Bronchial epithelial cell (primary cell): ENCODE results near the gene MCC. TPM values are rescaled to one million over a fixed set of nuclear protein-coding genes. Genes with fewer than 3 reads are reported as not detected.

Experiments
- DNase-seq: peaks from one replicate; pipeline ENCODE4 v3.0.0-alpha.2; 2010; ENCODE audit warnings: low read depth
- FAIRE-seq: peaks from 2 replicates; lab custom pipeline; 2011; peaks lifted over from hg19 to GRCh38; lab: Jason Lieb, UNC
- H3K27me3 ChIP-seq: 2 replicates; pipeline ENCODE4 v1.5.1; 2011; ENCODE audit warnings: low read length; ENCODE audit not compliant: control insufficient read depth, insufficient read depth
- H3K36me3 ChIP-seq: 2 replicates; pipeline ENCODE4 v1.5.1; 2011; ENCODE audit warnings: low read length; ENCODE audit not compliant: control insufficient read depth, insufficient read depth
- H3K4me3 ChIP-seq: 2 replicates; pipeline ENCODE4 v1.5.1; 2011; ENCODE audit warnings: mild to moderate bottlenecking, low read depth, low read length, control low read depth
- total RNA-seq: library from RNA; depleted of rRNA; stranded (reverse); fragments of >200 nt; gene quantifications from 2 replicates; pipeline ENCODE4 v1.2.1, GENCODE V29; 2014
- TF ChIP-seq, protein P1 (sequence below): IDR thresholded peaks from 2 replicates; pipeline ENCODE4 v1.5.1; 2011; ENCODE audit warnings: mild to moderate bottlenecking, moderate library complexity, low read length, control low read depth, inconsistent platforms; ENCODE audit not compliant: insufficient read depth, severe bottlenecking

Gene MCC
- total RNA-seq, 1 donor from 2014 or later, result 43.2 TPM

DNA sequence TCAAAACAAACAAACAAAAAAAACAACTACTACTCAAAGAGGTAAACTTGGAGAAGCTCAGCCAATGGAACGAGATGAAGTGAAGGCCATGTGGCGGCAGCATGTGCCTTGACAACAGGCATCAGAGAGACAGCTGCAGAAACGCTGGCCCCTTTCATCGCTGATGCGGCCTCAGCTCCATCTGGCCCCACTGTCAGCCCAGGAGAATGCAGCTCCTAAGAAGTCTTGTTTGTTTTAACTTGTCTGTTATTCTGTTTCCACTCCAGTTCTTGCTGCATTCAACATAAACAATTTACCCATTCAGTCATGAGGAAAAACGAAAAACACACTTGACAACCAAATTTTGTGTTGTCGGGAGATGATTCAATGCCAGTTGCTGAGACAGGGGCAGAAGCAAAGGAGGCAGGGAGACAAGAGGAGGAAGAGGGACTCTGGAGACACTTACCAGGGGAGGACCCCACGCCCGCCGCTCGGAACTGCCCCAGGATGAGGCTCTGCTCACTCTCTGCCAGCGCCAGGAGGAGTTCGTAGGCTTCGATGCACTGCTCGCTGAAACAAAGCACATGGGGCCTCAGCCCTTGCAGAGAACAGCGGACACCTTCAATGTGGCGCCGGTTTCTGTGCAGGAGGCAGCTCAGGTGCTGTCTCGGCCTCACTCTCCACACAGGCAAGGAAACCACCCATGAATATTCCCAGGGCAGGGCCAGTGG, 420.5 kb downstream of the MCC start:
- Histone ChIP-seq H3K4me3 (no peak overlapping the region), H3K36me3 (peaks cover 36% of the 10 kb centered on the region), H3K27me3 (no peaks in the 10 kb centered on the region)
- TF ChIP-seq, protein P1, sequence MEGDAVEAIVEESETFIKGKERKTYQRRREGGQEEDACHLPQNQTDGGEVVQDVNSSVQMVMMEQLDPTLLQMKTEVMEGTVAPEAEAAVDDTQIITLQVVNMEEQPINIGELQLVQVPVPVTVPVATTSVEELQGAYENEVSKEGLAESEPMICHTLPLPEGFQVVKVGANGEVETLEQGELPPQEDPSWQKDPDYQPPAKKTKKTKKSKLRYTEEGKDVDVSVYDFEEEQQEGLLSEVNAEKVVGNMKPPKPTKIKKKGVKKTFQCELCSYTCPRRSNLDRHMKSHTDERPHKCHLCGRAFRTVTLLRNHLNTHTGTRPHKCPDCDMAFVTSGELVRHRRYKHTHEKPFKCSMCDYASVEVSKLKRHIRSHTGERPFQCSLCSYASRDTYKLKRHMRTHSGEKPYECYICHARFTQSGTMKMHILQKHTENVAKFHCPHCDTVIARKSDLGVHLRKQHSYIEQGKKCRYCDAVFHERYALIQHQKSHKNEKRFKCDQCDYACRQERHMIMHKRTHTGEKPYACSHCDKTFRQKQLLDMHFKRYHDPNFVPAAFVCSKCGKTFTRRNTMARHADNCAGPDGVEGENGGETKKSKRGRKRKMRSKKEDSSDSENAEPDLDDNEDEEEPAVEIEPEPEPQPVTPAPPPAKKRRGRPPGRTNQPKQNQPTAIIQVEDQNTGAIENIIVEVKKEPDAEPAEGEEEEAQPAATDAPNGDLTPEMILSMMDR, result no peak
- DNase-seq (no peak), FAIRE-seq (no peak)

DNA sequence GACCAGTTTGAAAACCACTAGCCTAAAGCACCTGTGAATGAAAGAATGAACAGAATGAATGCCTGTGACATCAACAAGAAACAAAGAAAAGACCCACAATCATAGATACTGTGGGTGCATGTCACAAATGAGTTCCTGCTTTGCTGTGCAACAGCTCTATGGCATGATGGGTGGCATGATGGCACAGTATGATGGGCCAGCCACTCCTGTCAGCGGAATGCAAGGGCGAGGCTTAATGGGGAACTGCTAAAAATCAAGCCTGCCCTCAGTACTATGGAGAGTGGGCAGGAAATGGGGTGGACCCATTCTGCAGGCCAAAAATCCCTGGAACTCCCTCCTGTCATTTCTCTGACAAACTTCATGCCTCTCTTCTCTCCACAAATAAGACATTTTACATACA, 422.6 kb downstream of the MCC start:
- DNase-seq (no peak), FAIRE-seq (no peak)
- H3K4me3 ChIP-seq, result no peak overlapping the region
- H3K27me3 ChIP-seq, result no peaks in the 10 kb centered on the region
- peaks cover 37% of the 10 kb centered on the region for H3K36me3 ChIP-seq
- TF ChIP-seq, protein P1, result no peak

- H3K27me3 ChIP-seq, result no peaks in the 10 kb centered on the region
- FAIRE-seq, result no peak
- TF ChIP-seq, protein P1, result no peak
- DNase-seq, result no peak
- no peak overlapping the region for H3K4me3 ChIP-seq
- H3K36me3 ChIP-seq, result peaks cover 38% of the 10 kb centered on the region
Observed at GRCh38 chr5:113064806-113065205, 423.4 kb downstream of the MCC start.

- DNase-seq, result no peak
- TF ChIP-seq, protein P1, result no peak
- Histone ChIP-seq H3K27me3 (no peaks in the 10 kb centered on the region), H3K36me3 (peaks cover 38% of the 10 kb centered on the region), H3K4me3 (no peak overlapping the region)
- FAIRE-seq, result no peak
Observed at GRCh38 chr5:113063927-113064326, 424.3 kb downstream of the MCC start.

DNA sequence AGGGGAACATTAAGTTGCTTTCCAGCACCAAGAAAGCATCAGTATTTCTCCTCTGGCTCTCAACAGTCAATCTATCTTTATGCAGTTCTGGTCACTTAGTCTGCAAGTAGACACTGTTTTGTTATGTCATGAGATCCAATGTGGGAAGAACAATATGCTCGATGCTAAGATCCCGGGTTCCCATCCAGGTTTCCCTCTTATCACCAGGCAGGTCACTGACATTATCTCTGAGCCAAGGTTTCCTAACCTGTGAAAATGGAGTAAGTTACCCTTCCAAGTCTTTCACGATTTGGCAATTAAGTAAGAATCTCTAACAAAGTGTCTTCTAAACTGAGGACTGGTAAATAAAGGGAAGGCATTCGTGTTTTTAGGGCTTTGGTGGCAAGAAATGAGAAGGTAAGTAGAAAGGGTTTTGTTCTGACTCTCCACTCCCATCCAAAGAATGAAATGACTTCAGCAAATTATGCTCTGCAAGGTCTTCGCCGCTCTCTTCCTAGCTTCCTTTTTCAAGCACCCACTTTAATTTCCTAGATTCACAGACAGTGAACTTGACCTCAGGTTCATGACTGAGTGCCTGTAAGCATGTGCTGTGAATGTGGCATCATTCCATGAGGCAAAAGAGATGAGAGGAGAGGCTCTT, 425.3 kb downstream of the MCC start:
- no peak for DNase-seq
- H3K36me3 ChIP-seq, result peaks cover 34% of the 10 kb centered on the region

More for the DNA sequence above, 425.3 kb downstream of the MCC start:
- no peak overlapping the region for H3K4me3 ChIP-seq
- no peak for FAIRE-seq
- TF ChIP-seq, protein P1, result no peak
- H3K27me3 ChIP-seq, result no peaks in the 10 kb centered on the region
